Skeletal muscle satellite cell (primary cell): ENCODE measurements around the gene NLRC5.
"Not testable (repeated sequence)": the region's sequence is repeated elsewhere in the genome, so short reads cannot be mapped to it uniquely, and the experiment has no call there.

ENCODE experiments used
- H3K27me3 ChIP-seq: 2 replicates; pipeline ENCODE4 v1.7.0; 2013; ENCODE audit warnings: low read length; ENCODE audit not compliant: control insufficient read depth, insufficient read depth
- H3K36me3 ChIP-seq: 2 replicates; pipeline ENCODE4 v1.7.0; 2013; ENCODE audit warnings: mild to moderate bottlenecking, control low read depth, low read length; ENCODE audit not compliant: insufficient read depth
- H3K4me1 ChIP-seq: 2 replicates; pipeline ENCODE4 v1.7.0; 2013; ENCODE audit warnings: low read length; ENCODE audit not compliant: control insufficient read depth, insufficient read depth
- H3K4me2 ChIP-seq: 2 replicates; pipeline ENCODE4 v1.7.0; 2013; ENCODE audit warnings: mild to moderate bottlenecking, low read length
- H3K4me3 ChIP-seq: 2 replicates; pipeline ENCODE4 v1.7.0; 2013; ENCODE audit warnings: low read length
- H3K9ac ChIP-seq: 2 replicates; pipeline ENCODE4 v1.7.0; 2013; ENCODE audit warnings: mild to moderate bottlenecking, low read depth, low read length, moderate library complexity
- H3K9me3 ChIP-seq: replicated peaks from 2 replicates; pipeline ENCODE4 v1.7.0; 2013; ENCODE audit warnings: mild to moderate bottlenecking, control low read depth, low read length

The NLRC5 gene

DNA sequence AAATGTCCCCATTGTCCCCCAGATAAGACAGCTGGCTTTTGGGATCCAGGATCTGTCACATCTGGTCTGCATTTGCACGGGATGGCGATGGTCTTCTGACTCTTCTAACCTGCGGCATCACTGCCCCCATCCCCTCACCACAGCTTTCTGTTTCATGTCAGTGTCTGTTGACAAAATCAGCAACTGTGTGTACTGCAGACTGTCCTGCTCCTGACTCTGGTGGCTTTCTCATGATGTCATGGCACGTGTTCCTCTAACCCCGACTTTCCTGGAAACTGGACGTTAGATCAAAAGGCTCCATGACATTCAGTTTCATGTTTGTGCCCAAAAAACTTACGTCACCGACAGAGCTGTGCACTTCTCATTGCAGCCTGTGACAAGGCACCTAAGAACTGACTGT lies 73.0 kb downstream of the NLRC5 start:
- H3K27me3 ChIP-seq = no peaks in the 10 kb centered on the region
- H3K36me3 ChIP-seq = no peaks in the 10 kb centered on the region
- H3K9me3 ChIP-seq = no peaks in the 10 kb centered on the region
- no peak overlapping the region for H3K4me2 ChIP-seq
- no peak overlapping the region for H3K9ac ChIP-seq
- peaks cover 22% of the 10 kb centered on the region for H3K4me1 ChIP-seq
- H3K4me3 ChIP-seq = no peak overlapping the region

- H3K36me3 ChIP-seq, H3K27me3 ChIP-seq, H3K4me3 ChIP-seq, H3K4me2 ChIP-seq, H3K9me3 ChIP-seq, H3K9ac ChIP-seq: not testable (repeated sequence)
- H3K4me1 ChIP-seq = peaks cover 22% of the 10 kb centered on the region
Measured at GRCh38 chr16:57063189-57063588, 73.8 kb downstream of the NLRC5 start.

DNA sequence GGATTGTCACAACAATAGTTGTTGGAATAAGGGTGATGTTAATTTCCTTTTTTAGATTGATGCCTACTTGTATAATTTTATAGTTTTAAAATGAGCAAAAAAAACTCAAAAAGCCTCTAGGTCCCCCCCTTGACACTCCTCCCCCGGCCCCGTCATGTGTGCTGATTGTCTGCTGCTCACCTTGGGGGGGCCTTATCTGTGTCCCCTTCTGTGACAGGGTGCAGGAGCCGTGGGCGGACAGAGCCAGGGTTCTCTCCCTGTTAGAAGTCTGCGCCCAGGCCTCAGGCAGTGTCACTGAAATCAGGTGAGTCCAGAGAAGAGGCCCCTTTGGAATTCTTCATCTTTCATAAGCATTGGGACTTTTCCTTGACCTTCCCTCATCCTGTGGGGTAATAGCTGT lies 75.6 kb downstream of the NLRC5 start:
- Histone ChIP-seq H3K4me3 (no peak overlapping the region), H3K9ac (no peak overlapping the region), H3K4me2 (no peak overlapping the region), H3K4me1 (peaks cover 22% of the 10 kb centered on the region), H3K36me3 (no peaks in the 10 kb centered on the region), H3K9me3 (no peaks in the 10 kb centered on the region), H3K27me3 (no peaks in the 10 kb centered on the region)

GRCh38 chr16:57066625-57067024 lies 77.3 kb downstream of the NLRC5 start:
- no peaks in the 10 kb centered on the region for H3K27me3 ChIP-seq
- H3K9ac ChIP-seq = no peak overlapping the region
- no peak overlapping the region for H3K4me3 ChIP-seq
- peaks cover 10% of the 10 kb centered on the region for H3K4me1 ChIP-seq
- no peaks in the 10 kb centered on the region for H3K9me3 ChIP-seq
- H3K4me2 ChIP-seq = no peak overlapping the region
- H3K36me3 ChIP-seq = no peaks in the 10 kb centered on the region

GRCh38 chr16:57067347-57067746 lies 78.0 kb downstream of the NLRC5 start:
- Histone ChIP-seq H3K9me3 (no peaks in the 10 kb centered on the region), H3K4me2 (no peak overlapping the region), H3K4me3 (no peak overlapping the region), H3K27me3 (no peaks in the 10 kb centered on the region), H3K9ac (no peak overlapping the region), H3K4me1 (peaks cover 10% of the 10 kb centered on the region), H3K36me3 (no peaks in the 10 kb centered on the region)

DNA sequence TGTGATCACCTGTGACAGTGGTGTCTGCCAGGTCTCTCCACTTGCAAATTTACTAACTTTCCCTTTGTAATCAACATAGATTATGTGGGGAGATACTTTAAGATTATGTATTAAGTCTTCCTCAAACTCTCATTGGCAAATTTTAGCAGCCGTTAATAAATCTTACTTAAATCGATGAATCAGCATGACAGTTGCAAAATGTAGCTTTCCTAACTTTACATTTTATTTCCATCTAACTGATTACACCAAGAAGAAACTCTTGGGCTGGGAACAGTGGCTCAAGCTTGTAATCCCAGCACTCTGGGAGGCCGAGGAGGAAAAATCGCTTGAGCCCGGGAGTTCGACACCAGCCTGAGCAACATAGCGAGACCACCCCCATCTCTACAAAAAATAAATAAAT lies 79.7 kb downstream of the NLRC5 start:
- no peak overlapping the region for H3K9ac ChIP-seq
- no peak overlapping the region for H3K4me2 ChIP-seq
- no peaks in the 10 kb centered on the region for H3K27me3 ChIP-seq
- no peaks in the 10 kb centered on the region for H3K36me3 ChIP-seq
- H3K9me3 ChIP-seq = no peaks in the 10 kb centered on the region
- no peak overlapping the region for H3K4me3 ChIP-seq
- H3K4me1 ChIP-seq = peaks cover 15% of the 10 kb centered on the region

DNA sequence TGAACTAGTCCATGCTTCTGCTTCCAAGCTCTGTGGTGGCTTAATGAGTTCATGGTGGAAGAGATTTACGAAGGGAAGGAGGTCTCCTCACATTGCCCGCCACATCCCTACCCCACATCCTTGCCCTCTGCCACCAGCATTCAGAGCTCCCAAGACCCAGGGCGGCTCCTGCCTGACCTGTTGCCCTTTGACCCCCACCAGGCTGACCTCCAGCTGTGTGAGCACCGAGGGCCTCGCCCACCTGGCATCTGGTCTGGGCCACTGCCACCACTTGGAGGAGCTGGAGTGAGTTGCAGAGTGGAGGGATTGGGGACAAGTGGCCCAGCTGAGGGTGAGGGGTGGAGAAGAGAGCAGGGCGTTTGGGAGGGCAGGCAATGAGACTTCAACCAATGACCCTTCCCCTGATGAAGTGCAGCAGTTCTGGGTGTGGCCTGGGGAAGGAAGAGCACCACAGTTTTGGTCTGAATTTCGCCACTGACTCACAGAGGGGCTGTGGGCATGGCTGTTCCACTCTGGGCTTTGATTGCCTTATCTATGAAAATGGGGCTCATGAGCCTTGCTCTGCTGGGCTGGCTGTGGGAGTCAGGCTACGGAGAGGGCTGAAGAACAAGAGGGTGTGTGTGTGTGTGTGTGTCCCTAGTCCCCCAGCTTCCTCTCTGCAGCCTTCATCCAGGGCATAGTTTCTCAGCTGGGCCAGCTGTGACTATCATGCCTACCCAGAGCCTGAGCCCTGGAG lies 80.4 kb downstream of the NLRC5 start:
- no peak overlapping the region for H3K4me3 ChIP-seq
- H3K9me3 ChIP-seq = no peaks in the 10 kb centered on the region
- no peaks in the 10 kb centered on the region for H3K27me3 ChIP-seq
- no peak overlapping the region for H3K4me2 ChIP-seq
- H3K36me3 ChIP-seq = no peaks in the 10 kb centered on the region
- no peak overlapping the region for H3K9ac ChIP-seq
- peaks cover 15% of the 10 kb centered on the region for H3K4me1 ChIP-seq

DNA sequence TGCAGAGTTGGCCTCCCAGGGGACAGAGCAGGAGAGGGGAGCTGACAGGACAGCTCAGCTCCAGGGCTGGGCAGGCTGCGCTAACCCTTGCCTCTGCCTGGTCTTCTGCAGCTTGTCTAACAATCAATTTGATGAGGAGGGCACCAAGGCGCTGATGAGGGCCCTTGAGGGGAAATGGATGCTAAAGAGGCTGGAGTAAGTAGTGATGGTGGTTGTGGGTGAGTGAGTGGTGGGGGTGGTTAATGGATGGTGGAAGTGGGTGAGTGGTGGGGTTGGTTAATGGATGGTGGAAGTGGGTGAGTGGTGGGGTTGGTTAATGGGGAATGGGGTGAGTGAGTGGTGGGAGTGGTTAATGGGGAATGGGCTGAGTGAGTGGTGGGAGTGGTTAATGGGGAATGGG lies 81.1 kb downstream of the NLRC5 start:
- no peaks in the 10 kb centered on the region for H3K9me3 ChIP-seq
- no peak overlapping the region for H3K9ac ChIP-seq
- no peaks in the 10 kb centered on the region for H3K36me3 ChIP-seq
- H3K27me3 ChIP-seq = no peaks in the 10 kb centered on the region
- no peak overlapping the region for H3K4me3 ChIP-seq
- H3K4me1 ChIP-seq = peaks cover 15% of the 10 kb centered on the region
- no peak overlapping the region for H3K4me2 ChIP-seq

DNA sequence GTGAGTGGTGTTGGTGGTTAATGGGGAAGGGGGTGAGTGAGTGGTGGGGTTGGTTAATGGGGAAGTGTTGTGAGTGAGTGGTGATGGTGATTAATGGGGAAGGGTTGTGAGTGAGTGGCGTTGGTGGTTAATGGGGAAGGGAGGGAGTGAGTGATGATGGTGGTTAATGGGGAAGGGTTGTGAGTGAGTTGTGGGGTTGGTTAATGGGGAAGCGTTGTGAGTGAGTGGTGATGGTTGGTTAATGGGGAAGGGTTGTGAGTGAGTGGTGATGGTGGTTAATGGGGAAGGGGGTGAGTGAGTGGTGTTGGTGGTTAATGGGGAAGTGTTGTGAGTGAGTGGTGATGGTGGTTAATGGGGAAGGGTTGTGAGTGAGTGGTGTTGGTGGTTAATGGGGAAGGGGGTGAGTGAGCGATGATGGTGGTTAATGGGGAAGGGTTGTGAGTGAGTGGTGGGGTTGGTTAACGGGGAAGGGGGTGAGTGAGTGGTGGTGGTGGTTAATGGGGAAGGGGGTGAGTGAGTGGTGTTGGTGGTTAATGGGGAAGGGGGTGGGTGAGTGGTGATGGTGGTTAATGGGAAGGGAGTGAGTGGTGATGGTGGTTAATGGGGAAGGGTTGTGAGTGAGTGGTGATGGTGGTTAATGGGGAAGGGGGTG lies 81.8 kb downstream of the NLRC5 start:
- not testable (repeated sequence) for H3K4me3 ChIP-seq, H3K9ac ChIP-seq, H3K9me3 ChIP-seq, H3K4me2 ChIP-seq, H3K36me3 ChIP-seq, H3K27me3 ChIP-seq
- peaks cover 15% of the 10 kb centered on the region for H3K4me1 ChIP-seq

- peaks cover 15% of the 10 kb centered on the region for H3K4me1 ChIP-seq
- H3K27me3 ChIP-seq = no peaks in the 10 kb centered on the region
- H3K4me2 ChIP-seq = no peak overlapping the region
- H3K9me3 ChIP-seq = no peaks in the 10 kb centered on the region
- no peak overlapping the region for H3K9ac ChIP-seq
- H3K4me3 ChIP-seq = no peak overlapping the region
- no peaks in the 10 kb centered on the region for H3K36me3 ChIP-seq
Measured at GRCh38 chr16:57071831-57072582, 82.7 kb downstream of the NLRC5 start.

DNA sequence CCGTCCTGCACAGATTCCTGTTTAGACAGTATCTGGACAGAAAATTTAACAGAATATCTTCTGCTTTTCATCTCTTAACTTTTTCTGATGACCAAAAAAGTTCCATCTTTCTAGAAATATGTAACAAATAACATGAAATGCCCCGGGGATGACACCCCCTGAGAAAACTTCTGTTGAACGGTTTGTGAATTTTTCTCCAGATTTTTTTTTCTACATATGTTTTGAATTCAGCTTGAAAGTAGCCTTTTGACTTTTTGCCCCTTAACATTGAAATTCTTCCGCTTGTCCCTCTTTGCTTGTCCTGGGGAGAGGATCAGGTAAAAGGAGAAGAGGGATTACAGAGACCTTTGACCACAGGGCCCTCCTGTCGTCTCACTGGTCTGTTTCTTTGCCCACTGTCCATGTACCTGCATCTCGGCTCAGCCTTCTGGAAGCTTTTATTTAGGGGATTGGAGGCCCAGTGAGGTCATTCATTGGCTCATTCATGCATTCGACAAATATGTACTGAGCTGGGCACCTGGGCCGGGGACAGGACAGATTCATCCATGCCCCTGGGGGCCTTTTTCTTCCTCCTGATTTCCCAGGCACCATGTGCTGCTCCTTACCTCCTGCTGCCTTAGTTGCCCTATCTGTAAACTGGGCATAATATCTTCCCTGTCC lies 83.4 kb downstream of the NLRC5 start:
- no peaks in the 10 kb centered on the region for H3K36me3 ChIP-seq
- H3K9me3 ChIP-seq = no peaks in the 10 kb centered on the region
- H3K4me2 ChIP-seq = no peak overlapping the region
- H3K4me3 ChIP-seq = no peak overlapping the region
- H3K4me1 ChIP-seq = peaks cover 15% of the 10 kb centered on the region
- H3K27me3 ChIP-seq = no peaks in the 10 kb centered on the region
- no peak overlapping the region for H3K9ac ChIP-seq
